K562 (cell line): ENCODE data around the gene MIER2. TPM values are rescaled to one million over a fixed set of nuclear protein-coding genes. Genes with fewer than 3 reads are reported as not detected.

Experiments used
- ATAC-seq: fragments of 200-7000 bp; cut with Tn5 transposase; 3 replicates; pipeline ENCODE4 v1.9.1; 2020; ENCODE audit warnings: moderate library complexity
- BruUV-seq: library from RNA; stranded (reverse); fragments of 400-500 nt; replicated peaks from 2 replicates; lab custom pipeline; 2021; lab: Mats Ljungman, UMichigan
- CTCF ChIA-PET: fragments of 300-600 bp; formaldehyde crosslinking; extraction: SDS; loops from one replicate; lab custom pipeline; 2021; ENCODE audit warnings: low intra/inter-chr PET ratio; lab: Yijun Ruan, JAX
- POLR2A ChIA-PET: fragments of 300-600, 350-650 bp; sonication (Branson Sonifier 250); formaldehyde crosslinking; extraction: SDS; loops from one replicate; lab custom pipeline; 2021; ENCODE audit warnings: antibody characterized with exemption, inconsistent platforms; lab: Yijun Ruan, JAX
- DNase-seq, 4 experiments: peaks; one replicate each; pipeline versions ENCODE4 v3.0.0 to v3.0.0-alpha.2; 2011 to 2018; ENCODE audit warnings: low spot score in 3 of 4, mixed read lengths in 3 of 4; ENCODE audit errors: extremely low read depth in 1 of 4
- FAIRE-seq: peaks from 2 replicates; lab custom pipeline; 2011; peaks lifted over from hg19 to GRCh38; lab: Jason Lieb, UNC
- H2AFZ ChIP-seq: 2 replicates; pipeline ENCODE4 v1.6.0; 2011; ENCODE audit warnings: low read depth, low read length, control low read depth, inconsistent platforms
- H3K27ac ChIP-seq: fragments of 200-600 bp; 3 replicates; pipeline ENCODE4 v1.8.0; 2011; ENCODE audit warnings: low read depth, mild to moderate bottlenecking, control low read depth, inconsistent platforms, low read length, moderate library complexity, mixed read lengths; ENCODE audit errors: extremely low read depth
- H3K27me3 ChIP-seq, 2 experiments: fragments of 300-600 bp in 1 of 2; 2 replicates in 1 of 2; 3 replicates in 1 of 2; pipeline versions ENCODE4 v1.6.0 to v1.8.0; 2011; ENCODE audit warnings: inconsistent platforms in 2 of 2, low read length in 2 of 2, mild to moderate bottlenecking in 1 of 2, mixed read lengths in 1 of 2, moderate library complexity in 1 of 2; ENCODE audit not compliant: control insufficient read depth in 2 of 2, insufficient read depth in 2 of 2
- H3K36me3 ChIP-seq: fragments of 300-600 bp; 3 replicates; pipeline ENCODE4 v1.8.0; 2011; ENCODE audit warnings: mild to moderate bottlenecking, low read length, inconsistent platforms; ENCODE audit not compliant: control insufficient read depth, insufficient read depth
- H3K4me1 ChIP-seq, 2 experiments: fragments of 200-600 bp in 1 of 2; replicated peaks in 1 of 2; 2 replicates in 1 of 2; 3 replicates in 1 of 2; pipeline versions ENCODE4 v1.5.1 to v1.8.0; 2011; ENCODE audit warnings: inconsistent platforms in 2 of 2, low read length in 2 of 2, mild to moderate bottlenecking in 1 of 2, mixed read lengths in 1 of 2, moderate library complexity in 1 of 2; ENCODE audit not compliant: control insufficient read depth in 2 of 2, insufficient read depth in 2 of 2
- H3K4me2 ChIP-seq: 2 replicates; pipeline ENCODE4 v1.6.1; 2011; ENCODE audit warnings: low read length, control low read depth, inconsistent platforms, mixed read lengths; ENCODE audit not compliant: insufficient read depth
- H3K4me3 ChIP-seq: fragments of 200-600 bp; sonication (generic), shearing (Covaris generic); 2 replicates; pipeline ENCODE4 v1.5.1; 2016; ENCODE audit warnings: control low read depth, inconsistent platforms
- H3K79me2 ChIP-seq: fragments of 200-600 bp; 3 replicates; pipeline ENCODE4 v1.8.0; 2011; ENCODE audit warnings: low read length, inconsistent platforms; ENCODE audit not compliant: control insufficient read depth, insufficient read depth
- H3K9ac ChIP-seq, 2 experiments: 2 replicates each; pipeline versions ENCODE4 v1.6.0 to v1.6.1; 2011; ENCODE audit warnings: low read depth in 2 of 2, low read length in 2 of 2, control low read depth in 1 of 2, inconsistent platforms in 1 of 2, mild to moderate bottlenecking in 1 of 2, mixed read lengths in 1 of 2; ENCODE audit not compliant: insufficient read depth in 1 of 2
- H3K9me1 ChIP-seq: one replicate; pipeline ENCODE4 v1.6.0; 2011; ENCODE audit warnings: inconsistent platforms, mild to moderate bottlenecking, low read length, moderate library complexity; ENCODE audit not compliant: control insufficient read depth, insufficient read depth
- H3K9me3 ChIP-seq: replicated peaks from 2 replicates; pipeline ENCODE4 v1.5.1; 2011; ENCODE audit warnings: low read depth, low read length, inconsistent platforms; ENCODE audit not compliant: control insufficient read depth, insufficient read depth
- H4K20me1 ChIP-seq: replicated peaks from 2 replicates; pipeline ENCODE4 v1.6.1; 2011; ENCODE audit warnings: low read length, inconsistent platforms, mixed read lengths; ENCODE audit not compliant: control insufficient read depth, insufficient read depth
- E2F8 ChIP-seq: fragments of 450-650 bp; IDR thresholded peaks from 2 replicates; pipeline ENCODE4 v1.7.1; 2018; ENCODE audit warnings: mild to moderate bottlenecking, low read depth; ENCODE audit not compliant: partially characterized antibody
- HNRNPK ChIP-seq: fragments of 200-400 bp; formaldehyde crosslinking; IDR thresholded peaks from one replicate; pipeline ENCODE4 v1.6.1; 2018; ENCODE audit warnings: mild to moderate bottlenecking, low read depth, low read length; ENCODE audit not compliant: poor library complexity, severe bottlenecking
- KLF10 ChIP-seq: fragments of 250-450 bp; sonication (Bioruptor Pico); IDR thresholded peaks from 2 replicates; pipeline ENCODE4 v1.6.1; 2021; ENCODE audit warnings: matching md5 sums
- MECOM ChIP-seq: fragments of 250-450 bp; sonication (Bioruptor Pico); IDR thresholded peaks from 2 replicates; pipeline ENCODE4 v1.8.0; 2022; ENCODE audit warnings: inconsistent platforms
- MEF2D ChIP-seq: conservative IDR thresholded peaks from 2 replicates; pipeline ENCODE4 v1.6.1; 2016; ENCODE audit warnings: low read depth, missing genetic modification characterization, missing compliant biosample characterization
- PHF21A ChIP-seq: fragments of 450-650 bp; IDR thresholded peaks from 2 replicates; pipeline ENCODE4 v1.6.1; 2017; ENCODE audit warnings: low read depth, borderline replicate concordance
- RCOR1 ChIP-seq, 2 experiments: IDR thresholded peaks; 2 replicates each; pipeline ENCODE4 v1.6.1; 2012; ENCODE audit warnings: low read depth in 2 of 2, low read length in 2 of 2, borderline replicate concordance in 1 of 2, improper control_type of control experiment in 1 of 2
- RNF2 ChIP-seq: sonication (generic); IDR thresholded peaks from 2 replicates; pipeline ENCODE4 v1.6.1; 2016
- SREBF1 ChIP-seq: fragments of 150-350 bp; IDR thresholded peaks from 2 replicates; pipeline ENCODE4 v1.6.1; 2014; ENCODE audit warnings: antibody characterized with exemption, low read depth, low read length, borderline replicate concordance
- ZNF280B ChIP-seq: fragments of 250-450 bp; sonication (Bioruptor Pico); IDR thresholded peaks from 2 replicates; pipeline ENCODE4 v1.5.1; 2021; ENCODE audit warnings: mild to moderate bottlenecking
- ZNF695 ChIP-seq: fragments of 450-650 bp; formaldehyde crosslinking; IDR thresholded peaks from 2 replicates; pipeline ENCODE4 v1.4.0; 2020; ENCODE audit warnings: mild to moderate bottlenecking, moderate library complexity
- ZNF76 ChIP-seq: fragments of 250-450 bp; sonication (Bioruptor Pico); IDR thresholded peaks from 2 replicates; pipeline ENCODE4 v1.4.0; 2020; ENCODE audit warnings: mild to moderate bottlenecking, moderate library complexity, borderline replicate concordance
- ZNF77 ChIP-seq: fragments of 250-450 bp; sonication (Bioruptor Pico); IDR thresholded peaks from 2 replicates; pipeline ENCODE4 v1.5.0; 2020
- whole genome bisulfite sequencing: fragments of 100-300 bp; shearing (Covaris generic); methylation state at CpG from one replicate; pipeline ENCODE4 v1.1.6; 2016; ENCODE audit warnings: low coverage, mixed read lengths; ENCODE audit not compliant: insufficient coverage; ENCODE audit errors: missing lambda C conversion rate; 5-methylcytosine and 5-hydroxymethylcytosine counted together
- in situ Hi-C: fragments of 300-500 bp; cut with MboI; formaldehyde crosslinking; loops from 4 replicates; pipeline ENCODE4 v1.15.0; 2018; ENCODE audit warnings: inconsistent platforms, mixed read lengths
- intact Hi-C: fragments of 100-400 bp; cut with micrococcal nuclease; formaldehyde crosslinking; loops from 2 replicates; pipeline ENCODE4 v1.14.2; 2022
- polyA plus RNA-seq, 8 experiments: library from polyadenylated mRNA; depleted of rRNA in 4 of 8; stranded (reverse) in 5 of 8; unstranded in 3 of 8; fragments of >200 nt; fragmentation: Nextera tagmentation in 2 of 8; fragmentation: Illumina TruSeq in 1 of 8; extraction: Ambion mirVana in 2 of 8; extraction: Trizol in 1 of 8; gene quantifications; 2 replicates each; pipeline versions ENCODE4 v1.2.1 to v1.2.3, GENCODE V29; 2011 to 2014; ENCODE audit warnings: inconsistent platforms in 1 of 8, missing spikeins in 1 of 8
- total RNA-seq, 7 experiments: library from RNA; depleted of rRNA in 6 of 7; stranded (reverse); fragments of >200 nt in 6 of 7; fragmentation: Illumina TruSeq in 2 of 7; extraction: Trizol in 2 of 7; gene quantifications; 2 replicates each; pipeline versions ENCODE4 v1.2.1 to v1.2.3, GENCODE V29; 2011 to 2021; ENCODE audit warnings: low replicate concordance in 1 of 7
- TF ChIP-seq, protein P1 (sequence below): fragments of 450-650 bp; formaldehyde crosslinking; IDR thresholded peaks from 2 replicates; pipeline ENCODE4 v1.4.0; 2020; ENCODE audit warnings: mild to moderate bottlenecking, moderate library complexity

MIER2 gene
- total and polyA plus RNA-seq, 9 of the 15 experiments (the other 6 are each of a cell fraction or from before 2014, with no cell fraction given): 0.46 to 34.7 (median 15.6) TPM

GRCh38 chr19:311813-312261, 32.8 kb downstream of the MIER2 start (continued):
- TF ChIP-seq SREBF1: no peak
- TF ChIP-seq HNRNPK: no peak
- TF ChIP-seq RCOR1 (IDR thresholded peaks at IDR 0.05; ENCODE audit: borderline replicate concordance in 1 of 2, low read depth in 2 of 2, low read length in 2 of 2): no peak
- TF ChIP-seq ZNF695 (CRISPR knock-in tag): no peak
- no peak for TF ChIP-seq E2F8
- no peak for TF ChIP-seq KLF10
- TF ChIP-seq PHF21A: no peak
- TF ChIP-seq, all 486 proteins: peak for 2

GRCh38 chr19:310781-311496, 33.7 kb downstream of the MIER2 start:
- Histone ChIP-seq H3K9ac (no peak overlapping the region), H3K27me3 (no peaks in the 10 kb centered on the region), H3K4me2 (no peak overlapping the region), H3K4me1 (peaks cover 0 to 22% of the 10 kb centered on the region in 2 experiments; a peak in 2 of 5 replicates), H2AFZ (no peak overlapping the region), H3K79me2 (peaks cover 13% of the 10 kb centered on the region; the same call in 2 of the 3 replicates), H3K27ac (no peak overlapping the region), H3K36me3 (peaks cover 76% of the 10 kb centered on the region; the same call in 2 of the 3 replicates), H4K20me1 (no peaks in the 10 kb centered on the region), H3K9me1 (peaks cover 4% of the 10 kb centered on the region), H3K4me3 (no peak overlapping the region), H3K9me3 (no peaks in the 10 kb centered on the region)
- 94% methylated on average over 16 of the region's 24 CpGs for WGBS
- ChIA-PET POLR2A (interaction anchor here (1.1 to 1.5 kb wide), 2 partner anchors 9 to 32 kb away, joined by 3 to 6 read pairs; no protein-coding TSS in a partner anchor), CTCF (no interaction called here)
- FAIRE-seq (no peak), ATAC-seq (no peak; the same call in 2 of the 3 replicates), DNase-seq (no peak)
- in situ Hi-C loops: no loop called here
- no TSS peak for BruUV-seq
- intact Hi-C loops: no loop called here
- TF ChIP-seq ZNF77: no peak
- TF ChIP-seq MECOM: no peak
- no peak for TF ChIP-seq ZNF76 (CRISPR knock-in tag)
- TF ChIP-seq, protein P1, sequence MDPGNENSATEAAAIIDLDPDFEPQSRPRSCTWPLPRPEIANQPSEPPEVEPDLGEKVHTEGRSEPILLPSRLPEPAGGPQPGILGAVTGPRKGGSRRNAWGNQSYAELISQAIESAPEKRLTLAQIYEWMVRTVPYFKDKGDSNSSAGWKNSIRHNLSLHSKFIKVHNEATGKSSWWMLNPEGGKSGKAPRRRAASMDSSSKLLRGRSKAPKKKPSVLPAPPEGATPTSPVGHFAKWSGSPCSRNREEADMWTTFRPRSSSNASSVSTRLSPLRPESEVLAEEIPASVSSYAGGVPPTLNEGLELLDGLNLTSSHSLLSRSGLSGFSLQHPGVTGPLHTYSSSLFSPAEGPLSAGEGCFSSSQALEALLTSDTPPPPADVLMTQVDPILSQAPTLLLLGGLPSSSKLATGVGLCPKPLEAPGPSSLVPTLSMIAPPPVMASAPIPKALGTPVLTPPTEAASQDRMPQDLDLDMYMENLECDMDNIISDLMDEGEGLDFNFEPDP (CRISPR knock-in tag): no peak
- no peak for TF ChIP-seq MEF2D
- no peak for TF ChIP-seq RNF2
- no peak for TF ChIP-seq ZNF280B
